GM12878 (cell line): ENCODE results near the gene SYCP3. TPM values are rescaled to one million over a fixed set of nuclear protein-coding genes. Genes with fewer than 3 reads are reported as not detected.

Experiments used
- ATAC-seq: fragments of 200-7000 bp; cut with Tn5 transposase; 3 replicates; pipeline ENCODE4 v1.9.1; 2020; ENCODE audit warnings: mild to moderate bottlenecking, moderate library complexity
- BruUV-seq: library from RNA; stranded (reverse); fragments of 400-500 nt; replicated peaks from 2 replicates; lab custom pipeline; 2021; lab: Mats Ljungman, UMichigan
- CTCF ChIA-PET: fragments of 300-600 bp; sonication (Branson Sonifier 250); formaldehyde crosslinking; extraction: SDS; loops from one replicate; lab custom pipeline; 2021; ENCODE audit warnings: inconsistent platforms; lab: Yijun Ruan, JAX
- POLR2A ChIA-PET: fragments of 350-600 bp; formaldehyde crosslinking; extraction: SDS; loops from one replicate; lab custom pipeline; 2021; ENCODE audit warnings: inconsistent platforms; lab: Charles Lee
- RAD21 ChIA-PET: fragments of 300-600 bp; sonication (Branson Sonifier 250); formaldehyde crosslinking; loops from one replicate; lab custom pipeline; 2023; ENCODE audit warnings: antibody characterized with exemption; ENCODE audit not compliant: unreplicated experiment; lab: Charles Lee
- SMC1A ChIA-PET: fragments of 300-600 bp; sonication (Branson Sonifier 250); formaldehyde crosslinking; loops from one replicate; lab custom pipeline; 2023; ENCODE audit not compliant: unreplicated experiment, uncharacterized antibody; lab: Charles Lee
- DNase-seq: peaks from one replicate; pipeline ENCODE4 v3.0.0-alpha.2; 2011; ENCODE audit warnings: low read depth, low spot score
- FAIRE-seq: peaks from 3 replicates; lab custom pipeline; 2011; peaks lifted over from hg19 to GRCh38; lab: Jason Lieb, UNC
- H2AFZ ChIP-seq: 2 replicates; pipeline ENCODE4 v1.6.0; 2011; ENCODE audit warnings: low read depth, low read length, control low read depth; ENCODE audit not compliant: control insufficient read depth
- H3K27ac ChIP-seq: 2 replicates; pipeline ENCODE4 v1.5.1; 2011; ENCODE audit warnings: control low read depth; ENCODE audit not compliant: control insufficient read depth, insufficient read depth
- H3K27me3 ChIP-seq, 2 experiments: replicated peaks in 1 of 2; 2 replicates each; pipeline versions ENCODE4 v1.6.0 to v1.6.1; 2011; ENCODE audit warnings: low read length in 1 of 2; ENCODE audit not compliant: control insufficient read depth in 2 of 2, insufficient read depth in 2 of 2
- H3K36me3 ChIP-seq, 2 experiments: 2 replicates each; pipeline ENCODE4 v1.5.1; 2011; ENCODE audit warnings: low read length in 1 of 2; ENCODE audit not compliant: control insufficient read depth in 2 of 2, insufficient read depth in 2 of 2
- H3K4me1 ChIP-seq: 2 replicates; pipeline ENCODE4 v1.6.1; 2011; ENCODE audit warnings: mild to moderate bottlenecking, low read length, moderate library complexity, mixed read lengths; ENCODE audit not compliant: control insufficient read depth, insufficient read depth
- H3K4me2 ChIP-seq: 2 replicates; pipeline ENCODE4 v1.6.0; 2011; ENCODE audit warnings: control low read depth; ENCODE audit not compliant: control insufficient read depth, insufficient read depth
- H3K4me3 ChIP-seq: fragments of 200-600 bp; sonication (generic); 2 replicates; pipeline ENCODE4 v1.5.1; 2016
- H3K79me2 ChIP-seq: 2 replicates; pipeline ENCODE4 v1.6.0; 2011; ENCODE audit warnings: low read length; ENCODE audit not compliant: control insufficient read depth, insufficient read depth
- H3K9ac ChIP-seq: 2 replicates; pipeline ENCODE4 v1.8.0; 2011; ENCODE audit warnings: low read length, control low read depth, mixed read lengths; ENCODE audit not compliant: control insufficient read depth, insufficient read depth
- H3K9me3 ChIP-seq: replicated peaks from 3 replicates; pipeline ENCODE4 v1.5.1; 2011; ENCODE audit warnings: mild to moderate bottlenecking, low read length; ENCODE audit not compliant: control insufficient read depth, insufficient read depth
- H4K20me1 ChIP-seq: 2 replicates; pipeline ENCODE4 v1.6.0; 2011; ENCODE audit not compliant: control insufficient read depth, insufficient read depth
- BACH1 ChIP-seq: fragments of 450-650 bp; IDR thresholded peaks from 2 replicates; pipeline ENCODE4 v1.6.1; 2017; ENCODE audit warnings: mild to moderate bottlenecking, borderline replicate concordance
- BMI1 ChIP-seq: fragments of 450-650 bp; IDR thresholded peaks from 2 replicates; pipeline ENCODE4 v1.6.1; 2016; ENCODE audit warnings: mild to moderate bottlenecking, moderate library complexity, borderline replicate concordance
- FOXM1 ChIP-seq: IDR thresholded peaks from 2 replicates; pipeline ENCODE4 v1.6.1; 2012; ENCODE audit warnings: low read depth, mild to moderate bottlenecking, inconsistent platforms, low read length, moderate library complexity
- NR2F1 ChIP-seq: fragments of 450-650 bp; conservative IDR thresholded peaks from 2 replicates; pipeline ENCODE4 v1.6.1; 2017; ENCODE audit warnings: mild to moderate bottlenecking
- PAX5 ChIP-seq: IDR thresholded peaks from 2 replicates; pipeline ENCODE4 v1.6.1; 2011; ENCODE audit warnings: low read depth, low read length, borderline replicate concordance
- RB1 ChIP-seq: fragments of 450-650 bp; formaldehyde crosslinking; IDR thresholded peaks from 2 replicates; pipeline ENCODE4 v1.6.1; 2017; ENCODE audit warnings: mild to moderate bottlenecking, borderline replicate concordance
- SIN3A ChIP-seq: IDR thresholded peaks from 2 replicates; pipeline ENCODE4 v1.6.1; 2012; ENCODE audit warnings: low read depth, low read length, improper control_type of control experiment
- SUZ12 ChIP-seq: fragments of 200-600 bp; sonication (generic); IDR thresholded peaks from one replicate; pipeline ENCODE4 v1.6.1; 2018; ENCODE audit warnings: antibody characterized with exemption, mild to moderate bottlenecking; ENCODE audit not compliant: unreplicated experiment
- WGBS: methylation state at CpG from one replicate; pipeline ENCODE4 v1.1.6; 2016; ENCODE audit warnings: low lambda C conversion rate; ENCODE audit not compliant: insufficient replicate concordance, insufficient coverage; ENCODE audit errors: missing lambda C conversion rate; 5-methylcytosine and 5-hydroxymethylcytosine counted together
- in situ Hi-C: fragments of 300-500 bp; cut with MboI; formaldehyde crosslinking; loops from 9 replicates; pipeline ENCODE4 v1.14.3; 2018; ENCODE audit warnings: mixed read lengths
- intact Hi-C: fragments of 100-400 bp; cut with micrococcal nuclease; formaldehyde crosslinking; loops from one replicate; pipeline ENCODE4 v1.14.2; 2022; ENCODE audit not compliant: unreplicated experiment
- polyA plus RNA-seq, 11 experiments: library from polyadenylated mRNA; depleted of rRNA in 4 of 11; unstranded in 6 of 11; stranded (reverse) in 5 of 11; fragments of >200 nt; fragmentation: Nextera tagmentation in 4 of 11; fragmentation: Illumina TruSeq in 1 of 11; extraction: Ambion mirVana in 4 of 11; extraction: Trizol in 1 of 11; gene quantifications; 1 replicate in 1 of 11; 2 replicates in 10 of 11; pipeline versions ENCODE4 v1.2.1 to v1.2.3, GENCODE V29; 2011 to 2016; ENCODE audit warnings: inconsistent platforms in 2 of 11, missing spikeins in 2 of 11, low read depth in 1 of 11
- total RNA-seq, 4 experiments: library from RNA; depleted of rRNA in 3 of 4; stranded (reverse); fragments of >200 nt in 3 of 4; fragmentation: Illumina TruSeq in 1 of 4; extraction: Trizol in 1 of 4; gene quantifications; 2 replicates each; pipeline versions ENCODE4 v1.2.1 to v1.2.3, GENCODE V29; 2013 to 2021
- TF ChIP-seq, protein P1 (sequence below): IDR thresholded peaks from 2 replicates; pipeline ENCODE4 v1.6.1; 2012; ENCODE audit warnings: low read depth, low read length, improper control_type of control experiment
- TF ChIP-seq, protein P2 (sequence below): fragments of 450-650 bp; formaldehyde crosslinking; IDR thresholded peaks from 2 replicates; pipeline ENCODE4 v1.4.0; 2022; ENCODE audit warnings: mild to moderate bottlenecking, moderate library complexity
- TF ChIP-seq, protein P3 (sequence below): fragments of 450-650 bp; IDR thresholded peaks from 2 replicates; pipeline ENCODE4 v1.6.1; 2018; ENCODE audit warnings: mild to moderate bottlenecking, low read depth, moderate library complexity; ENCODE audit not compliant: partially characterized antibody
- TF ChIP-seq, protein P4 (sequence below): IDR thresholded peaks from 2 replicates; pipeline ENCODE4 v1.6.1; 2011; ENCODE audit warnings: mild to moderate bottlenecking, low read depth, low read length, moderate library complexity; ENCODE audit not compliant: insufficient replicate concordance

The SYCP3 gene
- total and polyA plus RNA-seq, 10 of the 15 experiments (the other 5 are each of a cell fraction or from before 2014, with no cell fraction given) = 0.08 to 0.58 (median 0.21) TPM

DNA sequence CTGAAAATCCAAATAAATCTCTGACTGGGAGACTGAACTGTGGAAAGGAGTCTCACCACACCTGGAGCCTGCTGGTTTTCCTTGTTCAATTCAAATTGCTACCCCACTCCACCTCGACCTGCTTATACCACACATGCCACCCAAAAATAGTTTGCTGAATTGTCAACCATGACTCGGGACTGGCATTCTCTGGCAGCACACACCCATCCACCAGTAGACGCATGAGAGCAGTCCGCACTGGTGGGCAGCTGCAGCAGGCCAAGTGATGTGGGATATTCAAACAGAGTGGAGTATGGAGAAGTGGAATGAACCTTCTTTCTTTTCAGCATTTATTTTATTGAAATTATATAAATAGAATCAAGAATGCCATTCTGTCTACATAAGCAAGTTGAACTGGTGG lies 38.7 kb upstream of the SYCP3 start (continued):
- TF ChIP-seq, protein P1, sequence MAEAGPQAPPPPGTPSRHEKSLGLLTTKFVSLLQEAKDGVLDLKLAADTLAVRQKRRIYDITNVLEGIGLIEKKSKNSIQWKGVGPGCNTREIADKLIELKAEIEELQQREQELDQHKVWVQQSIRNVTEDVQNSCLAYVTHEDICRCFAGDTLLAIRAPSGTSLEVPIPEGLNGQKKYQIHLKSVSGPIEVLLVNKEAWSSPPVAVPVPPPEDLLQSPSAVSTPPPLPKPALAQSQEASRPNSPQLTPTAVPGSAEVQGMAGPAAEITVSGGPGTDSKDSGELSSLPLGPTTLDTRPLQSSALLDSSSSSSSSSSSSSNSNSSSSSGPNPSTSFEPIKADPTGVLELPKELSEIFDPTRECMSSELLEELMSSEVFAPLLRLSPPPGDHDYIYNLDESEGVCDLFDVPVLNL = no peak
- TF ChIP-seq, protein P2, sequence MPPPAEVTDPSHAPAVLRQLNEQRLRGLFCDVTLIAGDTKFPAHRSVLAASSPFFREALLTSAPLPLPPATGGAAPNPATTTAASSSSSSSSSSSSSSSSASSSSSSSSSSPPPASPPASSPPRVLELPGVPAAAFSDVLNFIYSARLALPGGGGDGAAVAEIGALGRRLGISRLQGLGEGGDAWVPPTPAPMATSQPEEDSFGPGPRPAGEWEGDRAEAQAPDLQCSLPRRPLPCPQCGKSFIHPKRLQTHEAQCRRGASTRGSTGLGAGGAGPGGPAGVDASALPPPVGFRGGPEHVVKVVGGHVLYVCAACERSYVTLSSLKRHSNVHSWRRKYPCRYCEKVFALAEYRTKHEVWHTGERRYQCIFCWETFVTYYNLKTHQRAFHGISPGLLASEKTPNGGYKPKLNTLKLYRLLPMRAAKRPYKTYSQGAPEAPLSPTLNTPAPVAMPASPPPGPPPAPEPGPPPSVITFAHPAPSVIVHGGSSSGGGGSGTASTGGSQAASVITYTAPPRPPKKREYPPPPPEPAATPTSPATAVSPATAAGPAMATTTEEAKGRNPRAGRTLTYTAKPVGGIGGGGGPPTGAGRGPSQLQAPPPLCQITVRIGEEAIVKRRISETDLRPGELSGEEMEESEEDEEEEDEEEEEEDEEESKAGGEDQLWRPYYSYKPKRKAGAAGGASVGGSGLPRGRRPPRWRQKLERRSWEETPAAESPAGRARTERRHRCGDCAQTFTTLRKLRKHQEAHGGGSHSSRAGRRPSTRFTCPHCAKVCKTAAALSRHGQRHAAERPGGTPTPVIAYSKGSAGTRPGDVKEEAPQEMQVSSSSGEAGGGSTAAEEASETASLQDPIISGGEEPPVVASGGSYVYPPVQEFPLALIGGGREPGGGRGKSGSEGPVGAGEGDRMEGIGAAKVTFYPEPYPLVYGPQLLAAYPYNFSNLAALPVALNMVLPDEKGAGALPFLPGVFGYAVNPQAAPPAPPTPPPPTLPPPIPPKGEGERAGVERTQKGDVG (CRISPR knock-in tag) = no peak
- TF ChIP-seq BACH1 (no peak), SUZ12 (no peak)

DNA sequence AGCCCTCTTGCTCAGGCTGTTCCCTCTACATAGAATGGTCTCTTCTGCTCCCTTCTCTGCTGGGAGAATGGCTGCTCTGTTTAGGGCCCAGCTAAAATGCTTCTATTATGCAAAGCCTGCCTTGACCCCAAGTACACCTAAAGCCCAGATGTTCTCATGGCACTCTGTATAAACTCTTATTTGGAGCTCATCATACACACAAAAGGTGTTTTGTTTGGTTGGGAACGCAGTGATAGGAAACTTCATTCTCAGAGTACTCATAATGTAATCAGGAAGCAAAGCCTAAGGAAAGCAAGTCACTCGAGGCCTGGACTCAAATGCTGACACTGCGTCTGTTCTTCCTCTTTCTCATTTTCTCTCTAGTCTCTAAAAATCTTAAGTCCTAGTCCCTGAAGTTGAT lies 38.2 kb upstream of the SYCP3 start:
- FAIRE-seq = no peak
- Histone ChIP-seq H3K27ac (no peak overlapping the region), H3K4me2 (no peak overlapping the region), H3K4me1 (no peaks in the 10 kb centered on the region), H3K9ac (no peak overlapping the region), H2AFZ (no peak overlapping the region), H3K4me3 (no peak overlapping the region), H4K20me1 (no peaks in the 10 kb centered on the region), H3K36me3 (peaks cover 3 to 9% of the 10 kb centered on the region in 2 experiments; a peak in 3 of 4 replicates), H3K9me3 (no peaks in the 10 kb centered on the region; the same call in 2 of the 3 replicates), H3K27me3 (no peaks in the 10 kb centered on the region), H3K79me2 (no peaks in the 10 kb centered on the region)
- no peak for DNase-seq
- in situ Hi-C loops = loop anchor here (10.0 kb wide), 1 partner anchor 57 kb away; the partner anchor contains the start of gene GNPTAB
- no TSS peak for BruUV-seq
- ChIA-PET RAD21 (interaction anchor here (2.1 to 2.7 kb wide), 2 partner anchors 53 to 63 kb away, joined by 6 to 9 read pairs; no protein-coding TSS in a partner anchor), SMC1A (interaction anchor here (0.7 to 3.3 kb wide), 7 partner anchors 10 to 71 kb away, joined by 3 to 15 read pairs (median 4); no protein-coding TSS in a partner anchor), POLR2A (interaction anchor here (1.0 kb wide), 1 partner anchor 51 kb away, joined by 4 read pairs; no protein-coding TSS in a partner anchor), CTCF (interaction anchor here (1.0 to 7.6 kb wide), 8 partner anchors 10 to 363 kb away, joined by 3 to 63 read pairs (median 4); partner anchors contain the start of gene GNPTAB)
- no peak for ATAC-seq
- WGBS = 92% methylated on average over 3 of the region's 3 CpGs
- intact Hi-C loops = loop anchor here (10.0 kb wide), 2 partner anchors 287 to 1037 kb away; partner anchors contain the start of gene WASHC3
- TF ChIP-seq BMI1 (no peak), NR2F1 (no peak), RB1 (no peak), SIN3A (no peak), PAX5 (no peak), FOXM1 (no peak)
- TF ChIP-seq, protein P3, sequence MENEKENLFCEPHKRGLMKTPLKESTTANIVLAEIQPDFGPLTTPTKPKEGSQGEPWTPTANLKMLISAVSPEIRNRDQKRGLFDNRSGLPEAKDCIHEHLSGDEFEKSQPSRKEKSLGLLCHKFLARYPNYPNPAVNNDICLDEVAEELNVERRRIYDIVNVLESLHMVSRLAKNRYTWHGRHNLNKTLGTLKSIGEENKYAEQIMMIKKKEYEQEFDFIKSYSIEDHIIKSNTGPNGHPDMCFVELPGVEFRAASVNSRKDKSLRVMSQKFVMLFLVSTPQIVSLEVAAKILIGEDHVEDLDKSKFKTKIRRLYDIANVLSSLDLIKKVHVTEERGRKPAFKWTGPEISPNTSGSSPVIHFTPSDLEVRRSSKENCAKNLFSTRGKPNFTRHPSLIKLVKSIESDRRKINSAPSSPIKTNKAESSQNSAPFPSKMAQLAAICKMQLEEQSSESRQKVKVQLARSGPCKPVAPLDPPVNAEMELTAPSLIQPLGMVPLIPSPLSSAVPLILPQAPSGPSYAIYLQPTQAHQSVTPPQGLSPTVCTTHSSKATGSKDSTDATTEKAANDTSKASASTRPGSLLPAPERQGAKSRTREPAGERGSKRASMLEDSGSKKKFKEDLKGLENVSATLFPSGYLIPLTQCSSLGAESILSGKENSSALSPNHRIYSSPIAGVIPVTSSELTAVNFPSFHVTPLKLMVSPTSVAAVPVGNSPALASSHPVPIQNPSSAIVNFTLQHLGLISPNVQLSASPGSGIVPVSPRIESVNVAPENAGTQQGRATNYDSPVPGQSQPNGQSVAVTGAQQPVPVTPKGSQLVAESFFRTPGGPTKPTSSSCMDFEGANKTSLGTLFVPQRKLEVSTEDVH = no peak
- TF ChIP-seq, protein P4, sequence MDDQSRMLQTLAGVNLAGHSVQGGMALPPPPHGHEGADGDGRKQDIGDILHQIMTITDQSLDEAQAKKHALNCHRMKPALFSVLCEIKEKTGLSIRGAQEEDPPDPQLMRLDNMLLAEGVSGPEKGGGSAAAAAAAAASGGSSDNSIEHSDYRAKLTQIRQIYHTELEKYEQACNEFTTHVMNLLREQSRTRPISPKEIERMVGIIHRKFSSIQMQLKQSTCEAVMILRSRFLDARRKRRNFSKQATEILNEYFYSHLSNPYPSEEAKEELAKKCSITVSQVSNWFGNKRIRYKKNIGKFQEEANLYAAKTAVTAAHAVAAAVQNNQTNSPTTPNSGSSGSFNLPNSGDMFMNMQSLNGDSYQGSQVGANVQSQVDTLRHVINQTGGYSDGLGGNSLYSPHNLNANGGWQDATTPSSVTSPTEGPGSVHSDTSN = no peak
